ENCODE measurements around the gene RNF11. TPM values are rescaled to one million over a fixed set of nuclear protein-coding genes. Genes with fewer than 3 reads are reported as not detected.

The RNF11 gene
- total RNA-seq, 1 experiment from 2014 or later = 55.8 TPM

- DNase-seq = peak; percentile 67
- no peak overlapping the region for H2AFZ ChIP-seq (ENCODE audit: low read length)
Measured at GRCh38 chr1:51313268-51313852, 77.3 kb downstream of the RNF11 start.

More at GRCh38 chr1:51313268-51313852, 77.3 kb downstream of the RNF11 start:
- Histone ChIP-seq H4K20me1 (ENCODE audit: control insufficient read depth, insufficient read depth, insufficient read length) (no peaks in the 10 kb centered on the region), H2BK12ac (ENCODE audit: insufficient read length, low read depth, low read length) (no peak overlapping the region), H3T11ph (ENCODE audit: low read length) (no peak overlapping the region), H3K79me2 (ENCODE audit: insufficient read depth, low read length) (no peaks in the 10 kb centered on the region), H3K27ac (ENCODE audit: insufficient read length, low read depth, low read length) (no peak overlapping the region), H3K23me2 (ENCODE audit: insufficient read length, low read depth, low read length, poor library complexity, severe bottlenecking) (no peaks in the 10 kb centered on the region), H2AK5ac (ENCODE audit: insufficient read length, low read length) (no peak overlapping the region), H3K56ac (ENCODE audit: insufficient read length, low read depth, low read length) (no peak overlapping the region), H4K8ac (replicated peaks; ENCODE audit: insufficient read length, low read depth, low read length) (no peak overlapping the region), H4K91ac (ENCODE audit: insufficient read length, low read depth, low read length) (no peak overlapping the region), H3K4me2 (ENCODE audit: insufficient read depth, insufficient read length, low read length) (no peak overlapping the region), H2BK15ac (ENCODE audit: low read depth, low read length) (no peak overlapping the region), H3K23ac (ENCODE audit: insufficient read length, low read depth, low read length) (no peak overlapping the region), H3K27me3 (ENCODE audit: insufficient read depth, low read length) (no peaks in the 10 kb centered on the region), H3K79me1 (ENCODE audit: insufficient read depth, low read depth, low read length, poor library complexity, severe bottlenecking) (no peaks in the 10 kb centered on the region), H2BK120ac (ENCODE audit: low read depth, low read length, poor library complexity, severe bottlenecking) (no peak overlapping the region), H3K18ac (ENCODE audit: insufficient read length, low read depth, low read length) (no peak overlapping the region), H4K5ac (ENCODE audit: insufficient read length, low read depth, low read length) (no peak overlapping the region), H3K14ac (ENCODE audit: insufficient read depth, low read length) (no peak overlapping the region; the same call in 1 of the 2 replicates), H3K9ac (ENCODE audit: extremely low read depth, insufficient read length, low read length) (no peak overlapping the region), H3K9me3 (ENCODE audit: control insufficient read depth, low read depth, low read length) (no peaks in the 10 kb centered on the region), H3K4ac (ENCODE audit: low read depth, low read length) (no peak overlapping the region), H3K4me1 (ENCODE audit: insufficient read depth, low read length) (no peaks in the 10 kb centered on the region), H2BK20ac (ENCODE audit: low read depth, low read length, poor library complexity, severe bottlenecking) (no peak overlapping the region), H2BK5ac (ENCODE audit: insufficient read length, low read length) (no peak overlapping the region)
- peaks cover 16 to 19% of the 10 kb centered on the region in 2 experiments for H3K4me1 Mint-ChIP-seq
- H3K36me3 Mint-ChIP-seq (ENCODE audit: insufficient read depth in 1 of 3, low read depth in 3 of 3) = no peaks in the 10 kb centered on the region
- H3K9me3 Mint-ChIP-seq = no peaks in the 10 kb centered on the region
- peak; percentile 58 for TF ChIP-seq CTCF (conservative IDR thresholded peaks at IDR 0.05)
- H3K27me3 Mint-ChIP-seq (ENCODE audit: low read depth) = no peaks in the 10 kb centered on the region; the same call in 1 of the 2 replicates
- H3K27ac Mint-ChIP-seq = peak overlapping the region in 2 of 3 experiments; percentile 79; a peak in 2 of 7 replicates
- WGBS (ENCODE audit: extremely low coverage, insufficient read length, low lambda C conversion rate) = no CpG with 5 or more reads among the region's 5 CpGs
- H3K4me3 Mint-ChIP-seq = no peak overlapping the region

Measured in H9 (cell line).